ENCODE results near the gene RCSD1.

The RCSD1 gene

GRCh38 chr1:167693425-167694045, 63.5 kb downstream of the RCSD1 start:
- DNase-seq = no peak

DNA sequence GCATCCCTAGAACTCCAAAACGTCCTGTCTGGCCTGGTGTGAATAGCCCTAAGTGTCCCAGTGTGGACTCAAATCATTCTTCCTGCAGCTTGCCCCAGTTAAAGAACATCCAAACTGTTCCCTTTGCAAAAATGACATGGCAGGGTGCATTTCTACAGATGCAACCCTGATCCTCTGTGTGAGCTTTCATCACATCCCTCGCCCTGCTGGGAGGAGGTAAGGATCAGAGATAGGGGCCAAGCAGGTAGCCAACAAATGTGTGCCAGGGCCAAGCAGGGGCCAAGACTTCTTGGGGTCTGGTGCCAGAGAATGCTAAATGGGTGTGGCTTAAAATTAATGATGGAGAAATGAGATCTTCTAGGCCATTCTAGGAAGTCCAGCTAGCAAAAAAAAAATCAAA, 64.7 kb downstream of the RCSD1 start:
- no peak for DNase-seq

GRCh38 chr1:167695147-167695546, 65.1 kb downstream of the RCSD1 start:
- no peak for DNase-seq

GRCh38 chr1:167695756-167696561, 65.9 kb downstream of the RCSD1 start:
- DNase-seq = no peak

DNA sequence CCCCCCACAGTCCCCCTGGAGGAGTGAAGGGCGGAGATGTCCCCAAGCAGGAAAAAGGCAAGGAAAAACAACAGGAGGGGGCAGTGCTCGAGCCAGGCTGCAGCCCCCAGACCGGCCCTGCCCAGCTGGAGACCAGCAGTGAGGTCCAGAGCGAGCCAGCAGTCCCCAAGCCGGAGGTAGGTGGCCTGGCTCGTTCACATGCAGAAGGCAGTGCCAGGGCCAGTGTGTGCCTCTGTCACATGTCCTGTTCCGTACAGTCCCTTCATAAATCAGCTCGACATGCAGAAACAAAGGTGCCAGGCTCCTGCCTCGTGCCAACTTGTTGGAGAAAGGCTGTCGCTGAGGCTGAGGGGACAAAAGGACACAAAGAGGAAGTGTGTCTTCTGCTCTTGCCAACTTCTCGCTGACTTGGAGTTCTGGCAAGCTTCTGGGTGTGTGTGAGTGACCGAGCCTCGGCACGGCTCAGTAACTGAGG, 67.7 kb downstream of the RCSD1 start:
- no peak for DNase-seq

DNA sequence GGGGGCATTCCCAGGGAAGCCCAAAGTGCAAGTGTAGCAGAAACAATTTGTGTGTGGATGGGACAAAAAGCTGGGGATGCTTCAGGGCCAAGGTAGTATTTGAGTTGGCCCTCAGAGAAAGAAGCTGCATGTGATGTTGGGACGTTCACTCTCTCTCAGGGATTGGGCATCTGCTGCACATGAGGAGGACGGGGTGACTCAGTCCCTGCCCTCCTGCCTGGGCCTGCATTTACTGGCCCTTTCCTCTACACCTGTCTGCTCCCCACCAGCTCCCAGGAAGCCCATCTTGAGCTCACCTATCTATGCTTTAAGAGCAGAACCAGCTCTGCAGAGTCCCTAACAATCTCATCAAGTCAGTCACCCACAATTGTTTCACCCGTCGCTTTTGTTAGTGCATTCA, 68.3 kb downstream of the RCSD1 start:
- no peak for DNase-seq

- DNase-seq = no peak
These were observed 71.5 kb downstream of the RCSD1 start for GRCh38 chr1:167701510-167701909.

DNA sequence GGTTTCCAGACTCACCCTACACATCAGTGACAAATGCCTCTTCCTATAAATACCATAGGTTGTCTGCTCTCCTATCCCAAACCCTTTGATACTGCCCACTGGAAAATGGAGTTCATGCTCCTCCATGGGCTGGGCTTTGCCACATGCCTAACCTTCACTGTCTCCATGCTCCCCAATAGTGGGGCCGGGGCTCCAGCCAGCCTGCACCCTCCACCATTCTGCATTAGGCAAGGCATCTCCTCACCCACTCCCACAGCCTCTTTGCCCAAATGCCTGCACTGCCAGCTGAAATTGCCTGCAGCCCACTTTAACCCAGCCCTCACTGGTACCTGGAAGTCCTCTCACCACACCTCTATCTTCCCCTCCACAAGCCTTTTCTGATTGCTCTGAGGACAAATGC, 73.5 kb downstream of the RCSD1 start:
- no peak for DNase-seq

DNA sequence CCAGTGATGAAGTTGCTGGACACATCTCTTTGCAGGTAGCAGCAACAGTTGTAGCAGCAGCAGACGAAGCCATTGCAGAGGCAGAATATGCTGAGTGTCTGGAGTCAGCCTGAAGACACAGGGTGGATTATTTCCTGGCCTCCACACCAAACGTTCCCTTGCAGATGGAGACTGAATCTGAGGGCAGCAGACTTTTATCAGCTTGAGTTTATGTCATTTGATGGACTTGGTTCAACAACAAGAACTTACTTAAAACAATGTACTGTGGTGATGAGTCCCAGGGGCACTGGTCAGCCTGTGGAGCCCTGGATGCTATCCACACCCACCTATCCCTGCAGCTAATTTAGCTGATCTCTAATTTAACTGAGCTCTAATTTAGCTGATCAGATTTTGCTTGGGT, 74.7 kb downstream of the RCSD1 start:
- DNase-seq = no peak

DNA sequence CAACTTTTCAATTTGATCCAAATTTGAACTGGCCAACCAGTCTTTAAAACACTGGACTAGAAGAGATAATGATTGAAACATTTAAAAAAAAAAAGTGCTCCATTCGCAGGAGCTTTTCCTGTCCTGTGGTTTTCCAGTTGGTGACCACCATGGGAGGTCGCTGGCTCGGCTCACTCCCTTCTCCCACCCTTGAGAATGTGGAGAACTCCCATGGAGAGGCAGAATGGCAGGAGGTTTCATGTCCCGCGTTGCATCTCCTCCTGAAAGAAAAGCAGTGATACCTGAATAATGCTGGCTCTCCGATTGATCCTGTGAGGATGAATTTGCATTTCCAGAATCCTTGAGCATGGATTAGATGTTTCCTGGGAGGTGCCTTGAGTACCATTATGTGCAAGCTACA, 75.2 kb downstream of the RCSD1 start:
- DNase-seq = no peak

DNA sequence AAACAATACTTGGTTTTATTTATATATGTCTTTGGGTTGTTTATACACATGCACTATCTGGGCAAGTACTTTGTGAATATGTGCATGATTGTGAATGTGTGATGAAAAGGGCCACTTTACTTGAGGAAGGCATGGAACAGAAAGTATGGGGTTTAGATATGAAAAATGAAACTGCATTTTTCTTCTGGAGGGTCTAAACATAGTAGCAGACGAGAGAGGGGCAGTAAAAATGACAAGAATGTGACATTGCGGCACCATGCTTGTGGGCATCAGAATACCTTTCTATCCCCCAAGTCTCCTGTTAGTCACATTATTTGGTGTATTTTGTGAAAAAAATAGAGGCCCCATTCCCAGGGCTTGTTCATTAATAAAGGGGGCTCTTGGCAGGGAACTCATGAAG, 76.3 kb downstream of the RCSD1 start:
- no peak for DNase-seq

- no peak for DNase-seq
These were observed 77.2 kb downstream of the RCSD1 start for GRCh38 chr1:167706931-167707877.

DNA sequence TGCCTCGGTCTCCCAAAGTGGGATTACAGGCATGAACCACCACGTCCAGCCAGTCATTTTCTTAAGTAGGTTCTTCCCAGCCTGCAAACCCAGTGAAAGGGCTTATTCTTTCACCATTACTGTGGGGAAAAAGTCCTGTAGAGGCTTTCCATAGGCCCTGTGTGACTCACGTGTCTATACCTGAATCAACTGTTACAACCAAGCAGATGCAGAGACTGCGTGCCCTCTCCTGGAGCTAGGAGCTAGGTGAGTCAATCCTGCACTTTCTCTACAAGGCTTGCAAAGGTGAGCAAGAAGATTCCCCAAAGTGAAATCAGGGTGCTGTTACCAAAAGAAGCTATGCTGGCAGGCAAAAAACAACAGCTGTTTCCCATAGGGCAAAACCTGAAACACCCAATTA, 77.9 kb downstream of the RCSD1 start:
- DNase-seq = no peak

DNA sequence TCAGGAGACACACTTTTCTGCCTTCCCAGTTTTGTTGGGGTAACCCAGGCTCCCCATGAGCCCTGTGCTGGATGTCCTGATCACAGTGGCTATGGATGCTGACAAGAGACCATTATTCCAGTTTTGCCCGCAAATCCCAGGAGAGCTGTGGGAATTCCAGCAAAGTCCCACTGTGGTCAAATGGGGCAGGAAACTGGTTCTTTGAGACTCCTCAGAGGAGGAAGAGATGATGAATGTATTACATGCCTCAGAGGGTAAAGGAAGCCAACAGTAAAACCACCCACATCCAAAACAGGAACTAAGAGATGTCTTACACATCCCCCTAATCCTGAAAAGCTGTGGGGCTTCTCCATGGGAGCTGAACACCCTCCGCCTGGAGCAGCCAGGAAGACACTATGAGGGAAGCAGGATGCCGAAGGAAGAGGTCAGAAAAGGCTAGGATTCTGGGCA, 78.9 kb downstream of the RCSD1 start:
- no peak for DNase-seq

DNA sequence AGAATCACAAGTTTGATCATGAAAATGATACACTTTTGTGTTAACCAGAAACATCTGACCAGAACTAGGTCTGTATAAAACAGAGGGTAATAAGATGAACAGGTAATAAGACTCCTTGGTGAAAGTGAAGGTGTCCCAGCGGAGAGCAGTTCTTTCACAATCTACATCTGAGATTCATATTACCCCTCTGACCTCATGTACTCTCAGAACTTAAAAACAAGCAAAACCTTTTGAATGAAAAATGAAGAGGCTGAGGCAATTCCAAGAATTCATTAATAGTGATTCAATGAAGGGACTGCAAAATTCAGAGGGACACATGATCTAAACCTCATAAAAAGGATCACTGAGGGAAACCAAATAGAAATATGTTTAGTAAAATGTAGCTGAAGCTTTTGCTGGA, 80.8 kb downstream of the RCSD1 start:
- DNase-seq = no peak

DNA sequence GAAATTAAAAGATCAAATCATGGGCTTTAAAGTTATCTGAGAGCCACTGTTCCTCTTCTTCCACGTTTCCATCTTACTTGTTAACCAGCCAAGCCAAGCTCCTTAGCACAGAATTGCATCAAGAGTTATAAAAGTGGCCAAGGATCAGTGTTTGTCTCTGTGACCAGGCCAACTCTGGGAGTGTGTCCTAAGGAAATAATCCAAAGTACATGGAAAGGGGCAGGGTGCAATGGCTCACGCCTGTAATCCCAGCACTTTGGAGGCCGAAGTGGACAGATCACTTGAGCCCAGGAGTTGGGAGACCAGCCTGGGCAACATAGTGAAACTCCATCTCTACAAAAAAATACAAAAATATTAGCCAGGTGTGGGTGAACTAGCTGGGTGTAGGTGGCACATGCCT, 81.8 kb downstream of the RCSD1 start:
- DNase-seq = no peak

- DNase-seq = no peak
These were observed 83.5 kb downstream of the RCSD1 start for GRCh38 chr1:167713330-167714081.

DNA sequence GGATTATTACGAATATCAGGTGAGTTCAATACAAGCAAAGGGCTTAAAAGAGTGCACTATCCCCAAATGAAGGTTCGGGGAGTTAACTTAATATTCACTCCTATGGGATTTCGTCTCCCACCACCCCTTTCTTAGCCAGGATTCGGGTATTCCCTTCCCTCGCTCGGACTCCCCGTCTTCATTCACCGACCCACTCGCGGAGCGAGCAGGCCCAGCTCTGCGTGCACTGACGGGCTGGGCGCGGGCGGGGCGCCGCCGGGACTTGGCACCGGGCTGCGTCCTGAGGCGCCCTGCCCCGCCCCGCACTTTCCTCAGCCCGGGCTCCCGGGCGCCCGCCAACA, 84.0 kb downstream of the RCSD1 start:
- DNase-seq = no peak

- DNase-seq = peak; percentile 92 to 93
These were observed 84.6 kb downstream of the RCSD1 start for GRCh38 chr1:167714439-167715156.

DNA sequence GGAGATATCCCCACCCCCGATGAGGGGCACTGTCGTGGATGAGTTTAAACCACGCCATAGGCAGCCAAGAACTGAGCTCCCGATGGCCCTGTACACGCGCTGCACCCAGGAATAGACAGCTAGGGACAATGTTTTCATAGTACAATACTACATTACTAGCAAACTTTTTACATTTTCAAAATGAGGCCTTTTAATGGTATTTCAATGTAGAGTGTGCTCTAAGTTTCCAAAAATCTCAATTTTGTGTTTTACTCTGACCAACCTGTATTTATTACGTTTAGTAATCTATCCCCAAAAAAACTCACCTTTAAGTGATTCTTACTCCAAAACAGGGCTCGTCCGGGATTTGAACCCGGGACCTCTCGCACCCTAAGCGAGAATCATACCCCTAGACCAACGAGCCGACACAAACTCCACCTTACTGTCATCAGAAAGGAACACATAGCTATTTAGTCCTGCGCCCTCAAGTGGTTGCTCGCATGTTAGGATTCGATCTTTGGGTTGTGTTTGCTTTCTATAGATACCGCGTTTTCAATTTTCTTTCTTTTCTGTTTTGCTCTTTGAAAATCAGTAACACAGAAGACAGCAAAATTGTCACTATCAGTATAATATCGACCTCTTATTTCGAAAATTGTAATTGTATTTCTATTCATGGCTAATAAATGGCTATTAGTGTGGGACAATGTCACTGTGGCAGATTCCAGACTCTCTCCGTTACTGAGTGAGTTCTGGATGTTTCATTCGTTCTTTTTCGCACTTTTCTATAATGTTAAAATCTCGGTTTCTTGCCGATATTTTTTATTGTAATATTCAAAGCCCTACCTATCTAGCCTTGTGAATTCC, 85.3 kb downstream of the RCSD1 start:
- peak; percentile 91 to 94 for DNase-seq

- DNase-seq = peak in 1 of 2 donors; percentile 14
These were observed 85.9 kb downstream of the RCSD1 start for GRCh38 chr1:167716000-167716271.

All from CD4-positive, alpha-beta T cell treated with Interleukin-4 for 1 hour (primary cell).